Endothelial cell (in vitro differentiated cells): ENCODE measurements around the gene ARID4B. TPM values are rescaled to one million over a fixed set of nuclear protein-coding genes. Genes with fewer than 3 reads are reported as not detected.

ENCODE experiments used
- DNase-seq: peaks from one replicate; pipeline ENCODE4 v3.0.0; 2021; ENCODE audit warnings: low spot score
- H3K27ac Mint-ChIP-seq: one replicate; pipeline ENCODE4 v1.8.0; 2021; ENCODE audit warnings: mixed read lengths, inconsistent platforms; ENCODE audit not compliant: unreplicated experiment
- H3K27me3 Mint-ChIP-seq: one replicate; pipeline ENCODE4 v1.8.0; 2021; ENCODE audit warnings: mild to moderate bottlenecking, moderate library complexity, mixed read lengths, inconsistent platforms; ENCODE audit not compliant: unreplicated experiment
- H3K36me3 Mint-ChIP-seq: one replicate; pipeline ENCODE4 v1.8.0; 2021; ENCODE audit warnings: mild to moderate bottlenecking, low read depth, mixed read lengths, inconsistent platforms; ENCODE audit not compliant: unreplicated experiment
- H3K4me1 Mint-ChIP-seq: one replicate; pipeline ENCODE4 v1.8.0; 2021; ENCODE audit warnings: mild to moderate bottlenecking, mixed read lengths, inconsistent platforms; ENCODE audit not compliant: unreplicated experiment
- H3K4me3 Mint-ChIP-seq: one replicate; pipeline ENCODE4 v1.8.0; 2021; ENCODE audit warnings: mild to moderate bottlenecking, mixed read lengths, inconsistent platforms; ENCODE audit not compliant: unreplicated experiment
- H3K9me3 Mint-ChIP-seq: one replicate; pipeline ENCODE4 v1.8.0; 2021; ENCODE audit warnings: mixed read lengths, inconsistent platforms; ENCODE audit not compliant: unreplicated experiment
- CTCF ChIP-seq: fragments of 200-600 bp; sonication (generic); IDR thresholded peaks from one replicate; pipeline ENCODE4 v1.5.0; 2021; ENCODE audit warnings: antibody characterized with exemption; ENCODE audit not compliant: unreplicated experiment
- total RNA-seq: library from RNA; stranded (reverse); fragmentation: NEBNext Ultra II Directional; extraction: Animal tissue kit (Norgen Biotek cat#: 25700); gene quantifications from one replicate; pipeline ENCODE4 v1.2.1, GENCODE V29; 2021; ENCODE audit not compliant: unreplicated experiment

The ARID4B gene
- total RNA-seq, 1 donor from 2014 or later = 48.2 TPM

GRCh38 chr1:235266967-235267366 lies 61.0 kb downstream of the ARID4B start:
- Mint-ChIP-seq H3K4me1 (peaks cover 8% of the 10 kb centered on the region), H3K4me3 (no peak overlapping the region), H3K36me3 (no peaks in the 10 kb centered on the region), H3K9me3 (no peaks in the 10 kb centered on the region), H3K27ac (peak overlapping the region; percentile 78), H3K27me3 (no peaks in the 10 kb centered on the region)
- DNase-seq = no peak
- TF ChIP-seq CTCF = no peak

- DNase-seq = no peak
- no peaks in the 10 kb centered on the region for H3K27me3 Mint-ChIP-seq
- no peaks in the 10 kb centered on the region for H3K9me3 Mint-ChIP-seq
- H3K4me1 Mint-ChIP-seq = peaks cover 8% of the 10 kb centered on the region
- H3K36me3 Mint-ChIP-seq = no peaks in the 10 kb centered on the region
- peak overlapping the region; percentile 78 for H3K27ac Mint-ChIP-seq
- no peak overlapping the region for H3K4me3 Mint-ChIP-seq
- no peak for TF ChIP-seq CTCF
These were observed 61.7 kb downstream of the ARID4B start for GRCh38 chr1:235266325-235266724.

GRCh38 chr1:235265900-235266299 lies 62.1 kb downstream of the ARID4B start:
- H3K9me3 Mint-ChIP-seq = no peaks in the 10 kb centered on the region

GRCh38 chr1:235264327-235264726 lies 63.7 kb downstream of the ARID4B start:
- H3K4me1 Mint-ChIP-seq = peaks cover 11% of the 10 kb centered on the region

More at GRCh38 chr1:235265900-235266299, 62.1 kb downstream of the ARID4B start:
- Mint-ChIP-seq H3K4me3 (no peak overlapping the region), H3K27me3 (no peaks in the 10 kb centered on the region), H3K36me3 (no peaks in the 10 kb centered on the region), H3K4me1 (peaks cover 7% of the 10 kb centered on the region), H3K27ac (peak overlapping the region; percentile 78)
- TF ChIP-seq CTCF = no peak
- DNase-seq = no peak

GRCh38 chr1:235262539-235262938 lies 65.4 kb downstream of the ARID4B start:
- Mint-ChIP-seq H3K4me1 (peaks cover 10% of the 10 kb centered on the region), H3K9me3 (no peaks in the 10 kb centered on the region), H3K27ac (no peak overlapping the region), H3K27me3 (no peaks in the 10 kb centered on the region), H3K36me3 (peaks cover 6% of the 10 kb centered on the region), H3K4me3 (no peak overlapping the region)
- TF ChIP-seq CTCF = no peak
- DNase-seq = no peak

More at GRCh38 chr1:235264327-235264726, 63.7 kb downstream of the ARID4B start:
- TF ChIP-seq CTCF = no peak
- H3K9me3 Mint-ChIP-seq = no peaks in the 10 kb centered on the region
- peak overlapping the region; percentile 20 for H3K27ac Mint-ChIP-seq
- peaks cover 6% of the 10 kb centered on the region for H3K36me3 Mint-ChIP-seq
- no peaks in the 10 kb centered on the region for H3K27me3 Mint-ChIP-seq
- no peak for DNase-seq
- no peak overlapping the region for H3K4me3 Mint-ChIP-seq
